Stimulated activated CD8-positive, alpha-beta memory T cell treated with anti-CD3 and anti-CD28 coated beads, Interleukin-12 subunit alpha, Interleukin-12 subunit beta, amount 100 ng/mL, for 4 hours (primary cell): ENCODE measurements around the gene SOBP.
A peak's percentile ranks its signal among the peaks of the same experiment; 100 is the strongest.
"Not testable (repeated sequence)": the region's sequence is repeated elsewhere in the genome, so short reads cannot be mapped to it uniquely, and the experiment has no call there.

Experiments used
- DNase-seq: peaks from one replicate; pipeline ENCODE4 v3.0.0-alpha.2; 2020; ENCODE audit warnings: low read depth

SOBP gene, protein sequence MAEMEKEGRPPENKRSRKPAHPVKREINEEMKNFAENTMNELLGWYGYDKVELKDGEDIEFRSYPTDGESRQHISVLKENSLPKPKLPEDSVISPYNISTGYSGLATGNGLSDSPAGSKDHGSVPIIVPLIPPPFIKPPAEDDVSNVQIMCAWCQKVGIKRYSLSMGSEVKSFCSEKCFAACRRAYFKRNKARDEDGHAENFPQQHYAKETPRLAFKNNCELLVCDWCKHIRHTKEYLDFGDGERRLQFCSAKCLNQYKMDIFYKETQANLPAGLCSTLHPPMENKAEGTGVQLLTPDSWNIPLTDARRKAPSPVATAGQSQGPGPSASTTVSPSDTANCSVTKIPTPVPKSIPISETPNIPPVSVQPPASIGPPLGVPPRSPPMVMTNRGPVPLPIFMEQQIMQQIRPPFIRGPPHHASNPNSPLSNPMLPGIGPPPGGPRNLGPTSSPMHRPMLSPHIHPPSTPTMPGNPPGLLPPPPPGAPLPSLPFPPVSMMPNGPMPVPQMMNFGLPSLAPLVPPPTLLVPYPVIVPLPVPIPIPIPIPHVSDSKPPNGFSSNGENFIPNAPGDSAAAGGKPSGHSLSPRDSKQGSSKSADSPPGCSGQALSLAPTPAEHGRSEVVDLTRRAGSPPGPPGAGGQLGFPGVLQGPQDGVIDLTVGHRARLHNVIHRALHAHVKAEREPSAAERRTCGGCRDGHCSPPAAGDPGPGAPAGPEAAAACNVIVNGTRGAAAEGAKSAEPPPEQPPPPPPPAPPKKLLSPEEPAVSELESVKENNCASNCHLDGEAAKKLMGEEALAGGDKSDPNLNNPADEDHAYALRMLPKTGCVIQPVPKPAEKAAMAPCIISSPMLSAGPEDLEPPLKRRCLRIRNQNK

DNA sequence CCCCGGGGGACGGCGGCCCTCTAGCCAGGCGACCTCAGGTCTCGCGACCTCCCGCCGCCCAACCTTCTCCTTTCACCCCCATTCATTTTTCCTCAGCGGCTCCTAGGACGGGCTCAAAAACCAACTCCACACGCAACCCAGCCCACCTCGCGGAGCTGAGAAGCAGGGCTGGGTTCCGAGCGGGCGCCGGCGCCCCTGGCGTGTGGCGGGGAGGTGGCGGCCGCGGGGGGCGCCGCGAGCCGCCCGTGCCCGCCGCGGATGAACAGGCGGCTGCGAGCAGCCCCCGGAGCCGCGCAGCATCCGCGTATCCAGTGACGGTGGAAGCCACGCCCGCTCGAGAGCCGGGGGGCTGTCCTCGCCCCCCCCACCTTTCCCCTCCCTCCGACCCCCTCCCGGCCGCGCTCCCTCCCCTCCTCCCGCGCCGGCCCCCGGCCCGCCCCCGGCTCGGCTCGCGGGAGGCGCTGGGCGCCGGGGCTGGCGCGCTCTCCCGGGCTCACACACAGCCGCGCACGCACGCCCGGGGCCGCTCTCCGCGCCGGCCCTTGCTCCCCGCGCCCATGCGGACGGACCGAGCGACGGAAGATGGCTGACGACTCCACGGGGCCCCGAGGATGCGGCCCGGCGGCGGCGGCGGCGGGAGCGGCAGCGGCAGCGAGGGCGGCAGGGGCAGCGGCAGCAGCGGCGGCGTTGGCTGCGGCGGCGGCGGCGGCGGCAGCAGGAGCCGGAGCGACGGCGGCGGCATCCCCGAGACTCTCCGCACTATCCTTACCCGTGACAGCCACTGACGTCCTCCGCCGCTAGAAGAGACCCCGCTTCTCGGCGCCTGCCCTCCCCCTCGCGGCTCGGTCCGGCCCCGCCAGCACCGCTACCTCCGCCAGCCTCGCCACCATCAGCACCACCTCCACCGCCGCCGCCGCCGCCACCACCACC lies at the start of gene SOBP:
Gene SOBP, plus strand, starts transcription at position 482 of the 930 bp plus-strand sequence. CDS start 500 bp downstream, outside the sequence.
- peak; percentile 55 for DNase-seq

DNA sequence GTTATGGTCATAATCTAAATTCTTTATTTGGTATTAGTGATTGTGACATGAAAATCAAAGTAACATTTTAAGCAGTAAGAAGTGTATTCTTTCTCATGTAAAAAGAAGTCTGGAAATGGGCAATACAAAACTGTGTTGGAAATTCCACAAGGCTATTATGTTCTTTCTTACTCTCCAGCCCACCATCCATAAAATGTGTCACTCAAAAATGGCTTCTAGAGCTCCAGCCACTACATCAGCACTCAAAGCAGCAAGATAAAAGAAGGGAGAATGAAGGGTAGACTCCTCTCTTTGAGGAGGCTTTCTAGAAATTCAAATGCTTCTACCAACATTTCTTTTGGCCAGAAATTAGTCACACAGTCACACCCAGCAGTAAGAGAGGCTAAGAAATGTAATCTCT lies 49.0 kb upstream of the SOBP start:
- DNase-seq = no peak

DNA sequence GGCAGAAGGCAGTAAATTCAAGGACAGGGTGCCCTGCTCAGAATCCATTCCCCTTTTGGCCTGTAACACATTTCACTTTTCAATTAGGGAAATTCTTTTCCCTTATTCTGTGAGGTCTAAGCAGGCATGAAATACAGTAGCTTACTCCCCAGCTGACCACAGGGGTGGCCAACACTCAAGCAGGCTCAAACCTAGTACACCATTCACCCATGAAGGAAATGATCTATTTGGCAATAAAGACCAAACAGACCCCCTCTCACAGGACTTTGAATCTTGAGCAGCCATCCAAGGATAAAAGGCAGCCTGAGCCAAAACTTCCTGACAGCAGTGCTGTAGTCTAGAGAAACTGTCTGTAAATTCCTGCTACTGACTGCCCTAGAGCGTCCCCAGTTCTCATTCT lies 48.2 kb upstream of the SOBP start:
- DNase-seq = no peak

DNA sequence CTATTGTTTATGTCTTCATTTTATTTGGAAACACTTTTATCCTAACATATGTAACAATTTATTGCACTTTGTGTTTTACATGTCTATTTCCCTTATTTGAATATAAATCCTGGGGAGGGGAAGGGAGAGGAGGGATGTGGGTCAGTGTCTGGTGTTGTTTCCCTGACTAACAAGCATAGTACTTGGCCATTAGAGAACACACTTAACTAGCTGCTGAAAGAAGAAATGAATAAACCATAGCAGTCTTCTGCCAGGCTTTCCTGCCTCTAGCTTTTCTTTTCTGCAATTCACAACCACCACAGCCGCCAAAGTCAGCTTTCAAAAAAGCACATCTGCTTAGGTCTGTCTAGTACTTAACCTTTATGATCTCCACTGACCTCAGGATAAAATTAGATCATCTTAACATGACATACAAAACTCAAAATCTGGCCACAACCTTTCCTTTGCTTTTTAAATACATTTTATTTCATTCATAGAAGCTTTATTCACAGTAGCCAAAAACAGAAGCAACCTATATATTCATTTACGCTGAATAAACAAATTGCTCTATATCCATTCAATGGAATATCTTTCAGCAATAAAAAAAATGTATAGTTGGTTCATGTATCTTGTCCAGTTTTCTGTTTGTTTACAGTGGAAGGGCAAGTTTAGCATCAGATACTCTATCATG lies 46.8 kb upstream of the SOBP start:
- DNase-seq = no peak

DNA sequence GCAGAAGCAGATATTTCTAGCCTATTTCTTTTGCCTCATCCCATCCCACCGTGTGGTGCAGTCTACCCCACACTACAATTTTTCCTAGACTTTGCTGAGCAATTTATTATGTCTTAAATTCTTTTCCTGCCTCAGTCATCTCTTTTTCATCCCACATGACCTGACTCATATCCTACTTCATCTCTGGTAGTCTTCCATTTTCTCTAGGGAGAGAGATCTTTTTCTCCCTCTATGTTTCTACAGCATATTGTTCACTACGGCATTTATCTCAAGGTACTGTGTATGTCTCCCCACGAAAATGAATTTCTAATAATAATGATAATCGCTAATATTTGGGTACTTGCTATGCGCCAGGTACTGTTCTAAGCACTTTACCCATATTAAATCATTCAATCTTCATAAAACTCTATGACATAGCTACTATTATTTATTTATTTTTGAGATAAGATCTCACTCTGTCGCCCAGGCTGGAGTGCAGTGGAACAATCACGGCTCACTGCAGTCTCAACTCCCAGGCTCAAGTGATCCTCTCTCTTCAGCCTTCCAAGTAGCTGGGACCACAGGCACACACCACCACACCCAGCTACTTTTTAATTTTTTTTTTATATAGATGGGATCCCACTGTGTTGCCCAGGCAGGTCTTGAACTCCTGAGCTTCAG lies 46.2 kb upstream of the SOBP start:
- no peak for DNase-seq

DNA sequence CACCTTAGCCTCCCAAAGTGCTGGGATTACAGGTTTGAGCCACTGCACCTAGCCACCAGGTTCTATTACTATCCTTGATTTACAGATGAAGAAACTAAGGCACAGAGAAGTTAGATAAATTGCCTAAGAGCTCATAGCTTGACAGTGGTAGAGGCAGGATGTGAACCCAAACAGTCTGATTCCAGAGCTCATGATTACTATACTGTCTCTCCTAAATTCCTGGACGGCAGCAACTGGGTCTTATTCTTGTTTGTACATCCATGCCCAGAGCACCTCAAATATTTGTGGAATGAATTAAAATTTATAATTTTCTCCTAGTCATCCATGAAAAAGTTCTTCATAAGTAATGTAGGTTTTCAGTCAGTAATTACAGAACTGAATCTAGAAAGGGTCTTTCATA lies 45.6 kb upstream of the SOBP start:
- DNase-seq = no peak

DNA sequence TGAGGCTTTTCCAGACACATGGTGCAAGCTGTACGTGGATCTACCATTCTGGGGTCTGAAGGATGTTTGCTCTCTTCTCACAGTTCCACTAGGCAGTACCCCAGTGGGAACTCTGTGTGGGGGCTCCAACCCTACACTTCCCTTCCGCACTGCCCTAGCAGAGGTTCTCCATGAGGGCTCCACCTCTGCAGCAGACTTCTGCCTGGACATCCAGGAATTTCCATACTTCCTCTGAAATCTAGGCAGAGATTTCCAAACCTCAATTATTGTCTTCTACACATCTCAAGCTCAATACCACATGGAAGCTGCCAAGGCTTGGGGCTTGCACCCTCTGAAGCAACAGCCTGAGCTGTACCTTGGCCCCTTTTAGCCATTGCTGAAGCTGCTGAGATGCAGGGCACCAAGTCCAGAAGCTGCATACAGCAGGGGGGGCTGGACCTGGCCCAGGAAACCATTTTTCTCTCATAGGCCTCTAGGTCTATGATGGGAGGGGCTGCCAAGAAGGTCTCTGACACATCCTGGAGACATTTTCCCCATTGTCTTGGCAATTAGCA lies 42.2 kb upstream of the SOBP start:
- no peak for DNase-seq

DNA sequence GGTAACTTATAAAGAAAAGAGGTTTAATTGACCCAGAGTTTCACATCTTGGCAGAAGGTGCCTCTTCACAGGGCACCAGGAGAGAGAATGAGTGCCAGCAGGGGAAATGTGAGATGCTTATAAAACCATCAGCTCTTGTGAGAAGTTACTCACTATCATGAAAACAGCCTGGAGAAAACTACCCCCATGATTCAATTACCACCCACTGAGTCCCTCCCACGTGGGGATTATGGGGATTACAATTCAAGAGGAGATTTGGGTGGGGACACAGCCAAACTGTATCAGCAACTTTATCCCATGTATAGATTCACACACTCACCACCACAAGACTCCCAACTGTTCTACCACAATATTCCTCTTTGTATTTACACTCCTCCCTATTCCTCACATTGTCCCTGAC lies 41.1 kb upstream of the SOBP start:
- no peak for DNase-seq

DNA sequence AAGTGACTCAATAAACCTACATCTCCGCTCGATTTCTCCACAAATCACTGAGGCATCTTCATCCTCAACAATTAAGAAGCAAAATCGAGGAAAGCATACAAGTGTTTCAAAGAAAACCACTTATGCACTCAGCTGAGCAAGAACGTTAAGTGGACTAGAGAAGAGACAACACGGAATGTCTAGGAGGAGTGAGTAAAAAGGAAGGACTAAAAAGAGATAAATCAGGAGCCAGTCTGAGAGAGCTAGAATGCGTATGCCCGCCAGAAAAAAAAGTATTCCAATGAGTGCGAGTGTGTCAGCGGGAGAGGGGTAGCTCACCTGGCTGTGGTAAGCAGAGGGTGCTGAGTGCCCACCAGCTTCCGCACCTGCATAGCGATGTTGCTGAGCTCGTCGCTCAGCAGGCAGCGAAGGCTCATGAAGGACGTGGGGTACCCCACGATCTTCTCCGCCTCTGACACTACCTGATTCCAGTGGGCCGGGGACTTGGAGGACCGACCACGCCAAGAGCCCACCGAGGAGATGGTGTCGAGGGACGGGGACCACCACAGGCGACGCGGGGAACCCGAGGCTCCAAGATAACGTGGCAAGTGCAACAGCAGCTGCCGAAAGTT lies 31.1 kb upstream of the SOBP start:
- DNase-seq = no peak

DNA sequence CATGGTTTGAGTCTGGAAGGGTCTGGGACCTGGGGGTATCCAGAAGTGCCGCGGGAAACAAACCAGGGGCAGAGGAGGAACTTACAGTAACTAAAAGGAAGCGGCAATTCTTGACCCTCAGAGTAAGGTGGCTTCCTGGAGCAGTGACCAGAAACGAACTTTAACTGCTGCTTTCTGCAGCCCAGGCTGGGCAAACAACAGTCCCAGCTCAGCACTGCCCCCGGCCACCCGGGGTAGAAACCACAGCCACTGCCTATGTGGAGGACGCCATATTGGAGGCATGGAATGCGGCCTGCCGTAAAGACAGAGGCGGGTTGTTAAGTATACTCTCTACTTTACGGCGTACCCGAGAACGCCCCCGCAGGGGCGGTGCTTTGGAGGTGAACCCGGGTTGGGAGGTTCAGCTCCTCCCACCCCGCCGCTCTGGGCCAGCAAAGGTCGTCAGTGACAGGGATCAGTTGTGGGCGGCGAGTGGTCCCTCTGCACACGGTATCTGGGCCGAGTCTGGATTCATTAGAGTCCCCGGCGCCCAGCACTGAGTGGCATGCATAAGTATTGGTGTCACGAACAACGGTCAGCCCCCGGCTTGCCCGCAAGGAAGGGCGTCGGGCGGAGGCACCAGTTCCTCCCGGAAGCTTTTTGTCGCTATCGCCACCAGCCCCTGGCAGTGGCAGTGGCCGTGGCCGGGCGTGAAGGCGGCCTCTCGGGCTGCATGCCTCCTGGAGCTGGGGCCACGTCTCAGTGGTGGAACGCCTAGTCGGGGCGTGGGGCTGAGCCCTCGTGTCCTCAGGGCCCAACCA lies 30.4 kb upstream of the SOBP start, which contains the start of gene PDSS2:
Gene PDSS2, minus strand, starts transcription at position 282 of the 800 bp plus-strand sequence. Its CDS starts 279 bp downstream, at position 3.
- DNase-seq = peak; percentile 96

DNA sequence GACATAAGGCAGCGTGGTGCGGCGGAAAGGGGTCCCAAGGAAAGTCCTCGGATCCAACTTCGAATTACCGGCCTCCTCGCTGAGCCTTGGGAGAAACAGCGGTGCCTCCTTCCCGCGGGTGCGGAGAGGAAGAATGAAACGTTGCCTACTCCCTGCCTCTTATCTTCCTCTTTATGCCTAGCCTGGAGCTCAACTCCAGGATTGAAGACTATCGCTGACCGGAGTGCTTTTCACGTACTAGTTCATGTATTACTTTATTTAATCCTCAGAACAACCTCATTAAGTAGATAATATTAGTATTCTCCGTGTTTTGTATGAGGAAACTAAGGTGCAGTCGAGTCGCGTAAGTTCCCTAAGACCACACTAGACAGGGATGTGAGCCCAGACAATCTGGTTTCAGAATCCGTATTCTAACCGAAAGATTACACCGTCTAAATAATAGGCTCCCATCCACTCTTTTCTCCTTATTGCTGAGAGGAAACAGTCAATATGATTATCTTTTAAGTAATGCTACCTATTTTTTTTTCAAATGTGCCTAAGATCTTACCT lies 29.8 kb upstream of the SOBP start:
- DNase-seq = no peak

DNA sequence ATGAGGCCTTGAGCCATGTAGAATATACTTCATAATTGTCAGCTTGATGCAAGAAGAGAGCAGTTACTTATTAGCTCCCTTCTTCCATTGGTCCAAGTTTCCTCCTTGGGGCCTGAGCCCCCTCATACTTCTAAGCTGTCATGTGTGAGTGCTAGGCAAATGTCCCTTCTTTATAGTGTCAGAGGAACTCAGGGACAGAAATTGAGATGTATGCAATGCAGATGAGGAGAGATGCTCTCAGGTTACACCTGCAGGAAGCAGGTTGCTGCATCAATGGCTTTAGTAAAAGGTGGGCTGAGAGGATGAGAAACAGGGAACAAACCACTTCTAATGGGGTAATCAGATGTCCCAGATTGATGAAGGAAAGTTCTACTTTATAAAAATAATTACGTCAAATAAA lies 23.9 kb upstream of the SOBP start:
- no peak for DNase-seq

DNA sequence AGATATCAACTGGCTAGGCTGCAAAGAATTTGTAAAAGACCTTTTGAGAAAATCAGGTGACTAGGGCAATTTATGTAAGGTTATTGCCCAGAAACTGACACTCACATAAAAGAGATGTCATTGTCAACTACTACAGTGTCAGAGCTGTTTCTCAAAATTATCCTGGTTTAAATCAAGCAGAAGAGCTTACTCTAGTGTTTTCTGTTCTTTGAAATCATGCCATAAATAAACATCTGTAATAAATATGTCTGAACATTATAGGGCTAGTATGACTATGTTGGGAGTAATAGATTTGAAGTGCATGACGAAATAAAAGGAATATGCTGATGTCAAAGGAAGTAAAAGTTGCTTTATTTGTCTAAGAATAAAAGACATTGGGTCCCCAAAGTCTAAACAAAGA lies 19.6 kb upstream of the SOBP start:
- no peak for DNase-seq

DNA sequence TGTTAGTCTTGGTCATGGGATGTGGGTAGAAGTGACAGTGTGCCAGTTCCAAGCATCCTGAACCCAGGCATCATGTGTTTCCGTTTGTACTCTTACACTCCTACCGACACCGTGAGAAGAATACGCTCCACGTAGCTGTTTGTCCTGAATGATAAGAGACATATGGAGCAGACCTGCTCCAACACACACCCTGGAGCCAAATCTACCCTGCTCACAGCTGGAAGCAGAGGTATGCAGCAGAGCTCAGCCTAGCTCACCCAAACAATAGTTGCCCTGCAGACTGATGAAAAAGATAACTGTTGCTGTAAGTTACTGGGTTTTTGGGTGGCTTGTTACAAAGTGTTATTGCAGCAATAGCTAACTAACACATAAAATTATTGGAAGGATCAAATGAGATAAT lies 16.3 kb upstream of the SOBP start:
- DNase-seq = no peak

DNA sequence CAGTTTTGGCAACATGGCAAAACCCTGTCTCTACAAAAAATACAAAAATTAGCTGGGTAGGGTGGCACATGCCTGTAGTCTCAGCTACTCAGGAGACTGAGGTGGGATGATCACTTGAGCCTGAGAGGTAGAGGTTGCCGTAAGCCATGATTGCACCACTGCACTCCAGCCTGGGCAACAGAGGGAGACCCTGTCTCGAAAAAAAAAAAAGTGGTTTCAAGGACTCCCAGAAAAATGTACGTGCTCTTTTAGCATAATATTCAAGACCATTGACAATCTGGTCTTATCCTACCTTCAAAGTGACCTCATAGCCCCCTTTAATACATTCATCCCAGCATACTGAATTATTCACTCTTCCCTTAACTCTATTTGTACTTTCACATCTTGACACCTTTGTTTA lies 14.6 kb upstream of the SOBP start:
- DNase-seq = not testable (repeated sequence)

DNA sequence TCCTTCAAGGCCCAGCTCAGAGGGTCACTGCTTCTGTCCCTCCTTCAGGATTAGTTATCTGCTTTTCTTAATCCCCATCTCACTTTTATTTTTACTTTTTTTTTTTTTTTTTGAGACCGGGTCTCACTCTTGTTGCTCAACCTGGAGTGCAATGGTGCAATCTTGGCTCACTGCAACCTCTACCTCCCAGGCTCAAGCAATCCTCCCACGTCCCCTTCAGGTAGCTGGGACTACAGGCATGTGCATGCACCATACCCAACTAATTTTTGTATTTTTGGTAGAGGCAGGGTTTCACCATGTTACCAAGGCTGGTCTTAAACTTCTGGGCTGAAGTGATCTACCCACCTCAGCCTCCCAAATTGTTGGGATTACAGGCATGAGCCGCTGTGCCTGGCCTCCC lies 14.1 kb upstream of the SOBP start:
- DNase-seq = not testable (repeated sequence)

DNA sequence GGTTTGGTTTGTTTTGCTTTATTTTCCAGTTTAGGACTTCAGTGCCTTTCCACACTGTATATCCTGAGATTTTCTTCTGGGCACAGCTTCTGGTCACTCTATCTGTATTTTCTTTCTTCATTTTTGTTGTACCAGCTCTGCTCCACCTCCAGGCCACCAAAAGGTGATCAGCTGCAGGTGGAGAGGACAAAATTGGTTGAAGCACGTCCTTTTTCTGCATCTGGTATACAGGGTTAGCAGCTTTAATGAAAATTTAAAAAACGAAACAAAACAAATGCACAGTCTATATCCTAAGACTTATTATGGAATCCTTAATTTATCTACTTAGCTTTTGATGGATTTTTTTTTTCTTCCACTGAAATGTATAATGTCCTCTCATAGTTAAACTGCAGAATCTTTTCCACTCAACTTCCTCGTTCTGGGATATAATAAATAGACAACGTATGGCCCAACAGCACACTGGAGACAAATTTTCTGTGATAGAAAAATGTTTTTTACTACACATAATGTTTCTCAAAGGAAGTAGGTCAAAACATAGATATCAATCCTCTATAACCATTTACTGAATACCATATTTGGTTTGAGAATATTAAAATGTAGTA lies 10.7 kb upstream of the SOBP start:
- no peak for DNase-seq

DNA sequence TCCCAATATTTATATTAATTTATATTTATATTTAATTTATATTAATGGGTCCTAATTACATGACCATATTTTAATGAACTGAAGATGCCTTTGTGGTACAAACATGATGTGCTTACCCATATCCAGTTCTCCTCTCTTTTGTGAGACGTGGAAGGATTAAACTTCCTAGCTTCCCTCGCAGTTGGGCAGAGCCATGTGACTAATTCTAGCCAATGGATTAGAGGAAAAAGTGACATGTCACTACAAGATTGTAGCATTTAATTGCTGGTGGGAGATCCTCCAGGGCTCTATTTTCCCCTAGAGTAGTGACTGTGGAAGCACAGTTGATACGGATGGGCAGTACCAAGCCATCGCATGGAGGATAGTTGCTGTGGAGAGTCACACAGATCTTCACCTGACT lies 4.8 kb upstream of the SOBP start:
- no peak for DNase-seq
